ENCODE measurements around the gene TSSC4.

TSSC4 gene

DNA sequence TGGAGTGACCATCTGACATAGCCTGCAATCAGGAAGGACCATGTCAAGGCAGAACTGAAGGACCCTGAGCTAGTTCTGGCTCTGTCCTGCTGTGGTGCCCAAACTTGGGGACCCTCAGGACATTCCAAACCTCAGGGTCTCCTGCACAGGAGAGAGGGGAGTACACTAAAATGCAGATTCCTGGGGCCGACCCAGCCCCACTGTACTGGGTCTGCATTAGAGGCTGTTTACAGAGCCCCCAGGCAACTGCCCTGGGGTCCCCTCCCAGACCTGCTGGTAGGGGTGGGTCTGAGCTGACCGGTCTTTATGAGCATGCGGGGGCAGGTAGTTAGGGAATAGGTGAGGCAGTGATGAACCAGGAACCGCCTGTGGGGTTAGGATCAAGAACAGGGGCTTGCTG, 37.0 kb downstream of the TSSC4 start:
- no peak for DNase-seq (ENCODE audit: low read depth, low spot score)
- no peaks in the 10 kb centered on the region for H3K9me3 ChIP-seq (ENCODE audit: low read depth, low read length)
- TF ChIP-seq EZH2 (IDR thresholded peaks at IDR 0.05) (no peak), FOXP2 (optimal IDR thresholded peaks at IDR 0.05; ENCODE audit: control extremely low read depth, extremely low read length, insufficient read depth) (no peak), POLR2AphosphoS5 (IDR thresholded peaks at IDR 0.05; ENCODE audit: borderline replicate concordance, low read depth, low read length) (no peak)
- H3K4me3 ChIP-seq: no peak overlapping the region
- H3K9ac ChIP-seq (ENCODE audit: insufficient read length): no peak overlapping the region
- H3K27ac ChIP-seq: no peak overlapping the region
- H3K36me3 ChIP-seq (ENCODE audit: insufficient read depth, low read length): no peaks in the 10 kb centered on the region

DNA sequence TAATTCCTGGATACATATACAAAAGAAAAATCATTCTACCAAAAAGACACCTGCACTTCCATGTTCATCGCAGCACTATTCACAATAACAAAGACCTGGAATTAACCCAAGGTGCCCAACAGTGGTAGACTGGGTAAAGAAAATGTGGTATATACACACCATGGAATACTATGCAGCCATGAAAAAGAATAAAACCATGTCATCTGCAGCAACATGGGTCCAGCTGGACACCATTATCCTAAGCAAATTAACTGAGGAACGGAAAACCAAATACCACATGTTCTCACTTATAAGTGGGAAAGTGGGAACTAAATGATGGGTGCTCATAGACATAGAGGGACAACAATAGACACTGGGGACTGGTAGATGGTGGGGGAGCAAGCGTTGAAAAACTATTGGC, 39.3 kb downstream of the TSSC4 start:
- Histone ChIP-seq H3K9ac (ENCODE audit: insufficient read length) (no peak overlapping the region), H3K27ac (no peak overlapping the region), H3K4me3 (no peak overlapping the region), H3K36me3 (ENCODE audit: insufficient read depth, low read length) (no peaks in the 10 kb centered on the region), H3K9me3 (ENCODE audit: low read depth, low read length) (no peaks in the 10 kb centered on the region)
- no peak for DNase-seq (ENCODE audit: low read depth, low spot score)
- TF ChIP-seq FOXP2 (optimal IDR thresholded peaks at IDR 0.05; ENCODE audit: control extremely low read depth, extremely low read length, insufficient read depth) (no peak), EZH2 (IDR thresholded peaks at IDR 0.05) (no peak), POLR2AphosphoS5 (IDR thresholded peaks at IDR 0.05; ENCODE audit: borderline replicate concordance, low read depth, low read length) (no peak)

DNA sequence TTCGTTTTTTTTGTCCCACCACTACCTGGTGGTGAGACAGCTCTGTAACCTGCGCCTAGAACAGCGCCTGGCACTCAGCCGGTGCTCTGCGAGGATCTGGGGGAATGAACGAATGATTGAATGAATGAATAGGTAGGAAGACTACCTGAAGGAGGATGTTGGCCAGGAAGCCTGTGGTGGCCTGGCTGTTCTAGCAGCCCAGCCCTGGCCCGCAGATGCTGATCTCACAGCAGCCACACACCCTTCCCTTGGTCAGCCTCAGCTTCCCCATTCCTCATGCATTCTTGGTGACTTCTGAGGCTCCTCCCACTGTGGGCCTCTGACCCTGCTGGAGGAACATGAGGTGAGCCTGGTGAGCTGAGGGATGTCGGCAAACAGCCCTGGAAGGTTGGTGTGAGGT, 40.1 kb downstream of the TSSC4 start:
- no peak for TF ChIP-seq FOXP2 (optimal IDR thresholded peaks at IDR 0.05; ENCODE audit: control extremely low read depth, extremely low read length, insufficient read depth)
- TF ChIP-seq POLR2AphosphoS5 (IDR thresholded peaks at IDR 0.05; ENCODE audit: borderline replicate concordance, low read depth, low read length): no peak
- no peak for TF ChIP-seq EZH2 (IDR thresholded peaks at IDR 0.05)
- no peak overlapping the region for H3K4me3 ChIP-seq
- DNase-seq (ENCODE audit: low read depth, low spot score): no peak
- no peak overlapping the region for H3K27ac ChIP-seq
- no peaks in the 10 kb centered on the region for H3K36me3 ChIP-seq (ENCODE audit: insufficient read depth, low read length)
- no peak overlapping the region for H3K9ac ChIP-seq (ENCODE audit: insufficient read length)
- no peaks in the 10 kb centered on the region for H3K9me3 ChIP-seq (ENCODE audit: low read depth, low read length)

DNA sequence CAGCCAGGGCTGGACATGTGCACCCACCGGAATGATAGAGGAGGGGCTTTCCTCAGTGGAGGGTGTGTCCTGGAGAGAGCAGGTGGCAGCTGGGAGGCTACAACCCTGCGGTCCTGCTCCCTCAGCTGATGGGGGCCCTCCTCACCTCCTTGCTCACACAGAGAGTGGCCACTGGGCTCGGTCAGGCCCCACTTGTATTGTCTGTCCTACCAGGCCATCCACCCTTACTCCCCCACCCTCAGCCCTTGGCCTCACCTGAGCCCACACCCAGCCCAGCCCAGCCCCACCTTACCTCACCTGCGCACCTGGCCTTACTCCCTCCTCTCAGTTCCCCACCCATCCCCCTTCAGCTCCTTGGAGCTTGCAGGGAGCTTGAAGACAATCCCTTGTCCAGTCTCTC, 40.6 kb downstream of the TSSC4 start:
- TF ChIP-seq EZH2 (IDR thresholded peaks at IDR 0.05): no peak
- TF ChIP-seq FOXP2 (optimal IDR thresholded peaks at IDR 0.05; ENCODE audit: control extremely low read depth, extremely low read length, insufficient read depth): no peak
- TF ChIP-seq POLR2AphosphoS5 (IDR thresholded peaks at IDR 0.05; ENCODE audit: borderline replicate concordance, low read depth, low read length): no peak
- H3K9ac ChIP-seq (ENCODE audit: insufficient read length): no peak overlapping the region
- H3K9me3 ChIP-seq (ENCODE audit: low read depth, low read length): no peaks in the 10 kb centered on the region
- no peaks in the 10 kb centered on the region for H3K36me3 ChIP-seq (ENCODE audit: insufficient read depth, low read length)
- no peak overlapping the region for H3K4me3 ChIP-seq
- H3K27ac ChIP-seq: no peak overlapping the region
- no peak for DNase-seq (ENCODE audit: low read depth, low spot score)

DNA sequence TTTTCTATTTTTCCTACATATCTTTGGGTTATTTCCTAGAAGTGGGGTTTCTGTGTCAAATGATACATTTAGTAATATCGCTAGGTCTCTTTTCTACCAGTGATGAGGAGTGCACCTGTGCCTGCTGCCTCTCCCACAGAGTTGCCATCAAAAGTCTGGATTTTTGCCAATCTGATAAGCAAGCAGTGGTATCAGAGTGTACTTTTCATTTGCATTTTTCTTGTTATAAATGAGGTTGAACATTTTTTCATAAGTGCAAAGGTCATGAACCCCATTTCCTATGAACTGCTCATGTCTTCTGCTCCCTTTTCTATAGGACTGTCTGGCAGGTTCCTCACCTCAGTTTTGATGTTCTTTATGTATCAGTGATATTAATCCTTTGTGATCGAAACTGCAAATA, 42.0 kb downstream of the TSSC4 start:
- Histone ChIP-seq H3K4me3 (no peak overlapping the region), H3K9me3 (ENCODE audit: low read depth, low read length) (no peaks in the 10 kb centered on the region), H3K36me3 (ENCODE audit: insufficient read depth, low read length) (no peaks in the 10 kb centered on the region), H3K9ac (ENCODE audit: insufficient read length) (no peak overlapping the region), H3K27ac (no peak overlapping the region)
- no peak for DNase-seq (ENCODE audit: low read depth, low spot score)
- TF ChIP-seq EZH2 (IDR thresholded peaks at IDR 0.05) (no peak), POLR2AphosphoS5 (IDR thresholded peaks at IDR 0.05; ENCODE audit: borderline replicate concordance, low read depth, low read length) (no peak), FOXP2 (optimal IDR thresholded peaks at IDR 0.05; ENCODE audit: control extremely low read depth, extremely low read length, insufficient read depth) (no peak)

DNA sequence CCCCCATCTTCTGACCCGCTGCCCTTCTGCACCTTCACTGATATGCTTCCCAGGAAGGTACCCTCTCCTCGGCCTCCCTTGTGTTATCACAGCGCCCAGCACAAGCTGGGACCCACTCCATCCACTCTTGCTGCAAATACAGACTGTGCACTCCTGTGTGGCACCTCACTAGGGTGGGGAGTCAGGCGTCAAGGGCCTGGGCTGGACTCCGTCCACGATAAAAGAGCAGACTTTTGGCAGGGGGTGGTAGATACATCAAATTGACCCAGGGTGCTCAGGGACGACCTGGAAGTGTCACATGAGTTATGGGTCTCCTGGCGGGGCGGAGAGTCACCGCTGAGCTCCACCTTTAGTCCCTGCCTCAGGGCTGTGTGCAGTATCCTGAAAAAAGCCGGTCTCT, 42.9 kb downstream of the TSSC4 start:
- Histone ChIP-seq H3K4me3 (no peak overlapping the region), H3K36me3 (ENCODE audit: insufficient read depth, low read length) (no peaks in the 10 kb centered on the region), H3K27ac (no peak overlapping the region), H3K9me3 (ENCODE audit: low read depth, low read length) (no peaks in the 10 kb centered on the region), H3K9ac (ENCODE audit: insufficient read length) (no peak overlapping the region)
- DNase-seq (ENCODE audit: low read depth, low spot score): no peak
- no peak for TF ChIP-seq POLR2AphosphoS5 (IDR thresholded peaks at IDR 0.05; ENCODE audit: borderline replicate concordance, low read depth, low read length)
- no peak for TF ChIP-seq EZH2 (IDR thresholded peaks at IDR 0.05)
- TF ChIP-seq FOXP2 (optimal IDR thresholded peaks at IDR 0.05; ENCODE audit: control extremely low read depth, extremely low read length, insufficient read depth): no peak

DNA sequence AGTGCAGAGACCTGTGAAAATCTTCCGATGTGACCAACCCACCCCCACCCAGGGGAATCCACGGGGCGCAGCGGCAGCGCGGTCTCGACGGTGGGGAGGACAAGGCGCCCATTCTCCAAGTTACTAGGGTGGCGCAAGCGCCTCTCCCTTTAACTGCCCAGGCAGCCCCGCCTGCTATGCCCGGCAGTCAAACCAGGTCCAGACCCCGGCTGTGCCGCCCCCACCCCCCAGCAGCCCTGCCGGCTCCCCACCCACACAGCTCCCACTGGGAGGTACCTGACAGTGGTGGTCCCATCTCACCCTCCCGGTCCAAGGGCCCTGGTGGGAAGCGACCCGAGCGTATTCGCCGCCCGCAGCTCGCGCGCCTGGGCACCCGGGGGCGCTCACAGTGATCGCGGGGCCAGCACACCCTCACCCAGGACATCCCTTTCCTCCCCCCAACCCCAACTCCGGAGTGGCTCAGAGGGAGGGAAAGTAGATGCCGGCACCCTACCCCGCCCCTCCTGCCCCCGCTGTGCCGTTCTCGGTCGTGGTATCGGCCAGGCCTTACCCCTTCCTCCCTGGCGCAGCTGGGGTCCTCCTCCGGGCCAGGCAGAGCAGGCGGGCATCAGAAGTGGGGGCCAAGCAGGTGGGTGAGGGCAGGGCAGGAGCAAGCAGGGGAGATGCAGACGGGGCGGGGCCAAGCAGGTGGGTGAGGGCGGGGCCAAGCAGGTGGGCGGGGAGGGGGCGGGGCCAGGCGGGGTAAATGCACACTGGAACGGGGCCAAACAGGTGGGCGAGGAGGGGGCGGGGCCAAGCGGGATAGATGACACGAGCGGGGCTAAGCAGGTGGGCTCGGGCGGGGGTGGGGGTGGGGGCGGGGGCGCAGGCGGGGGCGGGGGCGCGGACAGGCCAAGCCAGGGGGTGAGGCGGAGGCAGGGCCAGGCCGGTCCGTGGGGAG, 43.6 kb downstream of the TSSC4 start, which contains the start of gene TRPM5:
TSS of gene TRPM5 (minus strand) at position 634 of the 940 bp plus-strand sequence. CDS start 21,478 bp downstream, outside the sequence.
- H3K36me3 ChIP-seq (ENCODE audit: insufficient read depth, low read length): no peaks in the 10 kb centered on the region
- no peak within 1 kb of the TSS for H3K4me3 ChIP-seq
- no peak within 1 kb of the TSS for H3K27ac ChIP-seq
- no peaks in the 10 kb centered on the region for H3K9me3 ChIP-seq (ENCODE audit: low read depth, low read length)
- DNase-seq (ENCODE audit: low read depth, low spot score): no peak
- H3K9ac ChIP-seq (ENCODE audit: insufficient read length): no peak within 1 kb of the TSS
- TF ChIP-seq FOXP2 (optimal IDR thresholded peaks at IDR 0.05; ENCODE audit: control extremely low read depth, extremely low read length, insufficient read depth) (no peak), POLR2AphosphoS5 (IDR thresholded peaks at IDR 0.05; ENCODE audit: borderline replicate concordance, low read depth, low read length) (no peak), EZH2 (IDR thresholded peaks at IDR 0.05) (no peak)

DNA sequence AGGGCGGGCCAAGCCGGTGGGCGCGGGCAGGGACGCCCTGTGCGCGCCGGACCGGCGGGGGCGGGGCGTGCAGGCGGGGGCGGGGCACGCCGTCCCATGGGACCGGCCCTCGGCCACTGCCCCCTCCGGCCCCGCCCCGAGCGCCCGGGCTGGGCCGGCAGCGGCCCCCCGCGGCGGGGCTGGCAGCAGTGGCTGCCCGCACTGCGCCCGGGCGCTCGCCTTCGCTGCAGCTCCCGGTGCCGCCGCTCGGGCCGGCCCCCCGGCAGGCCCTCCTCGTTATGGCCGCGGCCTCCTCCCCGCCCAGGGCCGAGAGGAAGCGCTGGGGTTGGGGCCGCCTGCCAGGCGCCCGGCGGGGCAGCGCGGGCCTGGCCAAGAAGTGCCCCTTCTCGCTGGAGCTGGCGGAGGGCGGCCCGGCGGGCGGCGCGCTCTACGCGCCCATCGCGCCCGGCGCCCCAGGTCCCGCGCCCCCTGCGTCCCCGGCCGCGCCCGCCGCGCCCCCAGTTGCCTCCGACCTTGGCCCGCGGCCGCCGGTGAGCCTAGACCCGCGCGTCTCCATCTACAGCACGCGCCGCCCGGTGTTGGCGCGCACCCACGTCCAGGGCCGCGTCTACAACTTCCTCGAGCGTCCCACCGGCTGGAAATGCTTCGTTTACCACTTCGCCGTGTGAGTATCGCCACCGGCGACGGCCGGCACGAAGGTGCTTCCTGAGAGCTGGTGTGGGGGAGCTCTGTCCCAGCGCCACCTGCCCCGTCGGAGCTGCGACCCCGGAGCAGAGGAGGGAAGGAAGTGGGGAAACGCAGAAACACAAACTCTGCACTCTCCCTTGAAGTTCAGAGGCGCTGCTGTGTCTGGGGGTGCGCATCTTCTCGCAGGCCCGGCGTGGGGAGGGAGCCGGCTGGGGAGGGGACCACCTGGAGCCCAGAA, 44.5 kb downstream of the TSSC4 start, which contains the start of gene KCNQ1:
TSS of gene KCNQ1 (plus strand) at position 188 of the 925 bp plus-strand sequence. CDS start at position 279, 91 bp downstream.
- no peak within 1 kb of the TSS for H3K4me3 ChIP-seq
- DNase-seq (ENCODE audit: low read depth, low spot score): no peak

More for the DNA sequence above, 44.5 kb downstream of the TSSC4 start, which contains the start of gene KCNQ1:
- Histone ChIP-seq H3K36me3 (ENCODE audit: insufficient read depth, low read length) (no peaks in the 10 kb centered on the region), H3K9ac (ENCODE audit: insufficient read length) (no peak within 1 kb of the TSS), H3K27ac (no peak within 1 kb of the TSS), H3K9me3 (ENCODE audit: low read depth, low read length) (no peaks in the 10 kb centered on the region)
- TF ChIP-seq FOXP2 (optimal IDR thresholded peaks at IDR 0.05; ENCODE audit: control extremely low read depth, extremely low read length, insufficient read depth) (no peak), POLR2AphosphoS5 (IDR thresholded peaks at IDR 0.05; ENCODE audit: borderline replicate concordance, low read depth, low read length) (no peak), EZH2 (IDR thresholded peaks at IDR 0.05) (no peak)

Measured in SK-N-MC (cell line).